B cell (primary cell): ENCODE measurements around the gene RGS3. TPM values are rescaled to one million over a fixed set of nuclear protein-coding genes. Genes with fewer than 3 reads are reported as not detected.

ENCODE experiments used
- ATAC-seq: fragments of 200-7000 bp; cut with Tn5 transposase; one replicate; pipeline ENCODE4 v1.10.0; 2021; ENCODE audit warnings: low read depth, mild to moderate bottlenecking, moderate number of reproducible peaks, moderate library complexity
- CTCF ChIA-PET: fragments of 350-600 bp; sonication (Branson Sonifier 250); formaldehyde crosslinking; loops from one replicate; lab custom pipeline; 2021; ENCODE audit warnings: antibody characterized with exemption, inconsistent platforms; lab: Charles Lee
- POLR2A ChIA-PET: fragments of 350-600 bp; sonication (Branson Sonifier 250); formaldehyde crosslinking; loops from one replicate; lab custom pipeline; 2021; ENCODE audit warnings: antibody characterized with exemption; lab: Charles Lee
- DNase-seq: peaks from one replicate; pipeline ENCODE4 v3.0.0; 2013
- H2AFZ ChIP-seq: 2 replicates; pipeline ENCODE4 v1.6.1; 2012; ENCODE audit warnings: mild to moderate bottlenecking, low read depth, low read length; ENCODE audit not compliant: insufficient read depth, poor library complexity, severe bottlenecking
- H3K27ac ChIP-seq, 2 donors: 1 replicate in 1 of 2; 2 replicates in 1 of 2; pipeline ENCODE4 v1.5.1; 2012 to 2013; ENCODE audit warnings: low read length in 2 of 2, mild to moderate bottlenecking in 2 of 2, moderate library complexity in 1 of 2
- H3K27me3 ChIP-seq, 4 experiments: fragments of 200-600 bp in 1 of 4; sonication (generic) in 1 of 4; replicated peaks in 1 of 4; 1 replicate in 2 of 4; 2 replicates in 2 of 4; pipeline versions ENCODE4 v1.6.1 to v1.7.0; 2013 to 2016; ENCODE audit warnings: low read length in 3 of 4, mild to moderate bottlenecking in 2 of 4, mixed read lengths in 1 of 4, moderate library complexity in 1 of 4; ENCODE audit not compliant: insufficient read depth in 4 of 4, control insufficient read depth in 3 of 4; ENCODE audit errors: control extremely low read depth in 1 of 4
- H3K36me3 ChIP-seq, 2 experiments: replicated peaks in 1 of 2; 1 replicate in 1 of 2; 2 replicates in 1 of 2; pipeline versions ENCODE4 v1.6.1 to v1.7.1; 2013; ENCODE audit warnings: low read length in 1 of 2; ENCODE audit not compliant: insufficient read depth in 2 of 2, control insufficient read depth in 1 of 2; ENCODE audit errors: control extremely low read depth in 1 of 2, extremely low read depth in 1 of 2
- H3K4me1 ChIP-seq, 2 donors: fragments of 200-600 bp in 1 of 2; sonication (generic) in 1 of 2; 1 replicate in 1 of 2; 2 replicates in 1 of 2; pipeline versions ENCODE4 v1.5.1 to v1.6.1; 2013 to 2017; ENCODE audit warnings: low read length in 2 of 2; ENCODE audit not compliant: control insufficient read depth in 2 of 2, insufficient read depth in 2 of 2
- H3K4me2 ChIP-seq: replicated peaks from 2 replicates; pipeline ENCODE3; 2012; ENCODE audit warnings: mild to moderate bottlenecking, low read depth, low read length; ENCODE audit not compliant: poor library complexity, severe bottlenecking
- H3K4me3 ChIP-seq, 5 experiments: fragments of 200-600 bp in 1 of 5; sonication (generic) in 1 of 5; 1 replicate in 3 of 5; 2 replicates in 2 of 5; pipeline versions ENCODE4 v1.5.1 to v1.7.0; 2011 to 2016; ENCODE audit warnings: low read length in 4 of 5, mild to moderate bottlenecking in 4 of 5, low read depth in 2 of 5, control low read depth in 1 of 5, moderate library complexity in 1 of 5; ENCODE audit not compliant: insufficient read depth in 1 of 5; ENCODE audit errors: control extremely low read depth in 1 of 5, extremely low read depth in 1 of 5
- H3K79me2 ChIP-seq: fragments of 200-600 bp; sonication (generic); one replicate; pipeline ENCODE4 v1.6.0; 2016; ENCODE audit warnings: low read length; ENCODE audit not compliant: control insufficient read depth, insufficient read depth
- H3K9ac ChIP-seq: fragments of 200-600 bp; sonication (generic); 2 replicates; pipeline ENCODE4 v1.6.1; 2017; ENCODE audit warnings: mild to moderate bottlenecking, low read length, moderate library complexity
- H3K9me3 ChIP-seq, 3 donors: one replicate each; pipeline versions ENCODE4 v1.6.1 to v1.7.1; 2013; ENCODE audit warnings: low read length in 2 of 3; ENCODE audit not compliant: control insufficient read depth in 2 of 3, insufficient read depth in 1 of 3; ENCODE audit errors: control extremely low read depth in 1 of 3
- H4K20me1 ChIP-seq: 2 replicates; pipeline ENCODE4 v1.6.0; 2012; ENCODE audit warnings: mild to moderate bottlenecking, low read length; ENCODE audit not compliant: insufficient read depth, control insufficient read depth, poor library complexity, severe bottlenecking
- H3K27ac Mint-ChIP-seq: one replicate; pipeline ENCODE4 v1.8.0; 2021; ENCODE audit warnings: mixed read lengths
- H3K27me3 Mint-ChIP-seq: one replicate; pipeline ENCODE4 v1.8.0; 2021; ENCODE audit warnings: mixed read lengths
- H3K4me1 Mint-ChIP-seq: one replicate; pipeline ENCODE4 v1.8.0; 2021; ENCODE audit warnings: mixed read lengths
- H3K4me3 Mint-ChIP-seq: one replicate; pipeline ENCODE4 v1.8.0; 2021; ENCODE audit warnings: mixed read lengths
- H3K9me3 Mint-ChIP-seq: one replicate; pipeline ENCODE4 v1.8.0; 2022; ENCODE audit warnings: mixed read lengths; ENCODE audit not compliant: insufficient read depth
- CTCF ChIP-seq: fragments of 200-600 bp; IDR thresholded peaks from one replicate; pipeline ENCODE4 v1.8.0; 2022; ENCODE audit warnings: antibody characterized with exemption, mild to moderate bottlenecking
- EZH2 ChIP-seq: IDR thresholded peaks from 2 replicates; pipeline ENCODE4 v1.6.1; 2012; ENCODE audit warnings: borderline replicate concordance, low read depth, mild to moderate bottlenecking, moderate library complexity, low read length; ENCODE audit not compliant: insufficient read depth, poor library complexity, severe bottlenecking
- WGBS: methylation state at CpG from one replicate; pipeline ENCODE4 v1.1.5; 2013; ENCODE audit warnings: missing lambda C conversion rate; ENCODE audit not compliant: insufficient coverage; 5-methylcytosine and 5-hydroxymethylcytosine counted together
- intact Hi-C: fragments of 100-400 bp; cut with micrococcal nuclease; formaldehyde crosslinking; loops from one replicate; pipeline ENCODE4 v1.10.0; 2022
- polyA plus RNA-seq: library from polyadenylated mRNA; depleted of rRNA; stranded (reverse); fragments of >200 nt; gene quantifications from 2 replicates; pipeline ENCODE4 v1.2.3, GENCODE V29; 2012
- total RNA-seq, 2 donors: library from RNA; stranded (reverse); fragments of 120-200 nt in 1 of 2; gene quantifications; 1 replicate in 1 of 2; 2 replicates in 1 of 2; pipeline versions ENCODE4 v1.2.3 to v1.2.4, GENCODE V29; 2013 to 2022

RGS3 gene
- total and polyA plus RNA-seq, 2 donors (not counting 1 experiment from before 2014, with no cell fraction given) = 12.0 to 15.6 TPM

DNA sequence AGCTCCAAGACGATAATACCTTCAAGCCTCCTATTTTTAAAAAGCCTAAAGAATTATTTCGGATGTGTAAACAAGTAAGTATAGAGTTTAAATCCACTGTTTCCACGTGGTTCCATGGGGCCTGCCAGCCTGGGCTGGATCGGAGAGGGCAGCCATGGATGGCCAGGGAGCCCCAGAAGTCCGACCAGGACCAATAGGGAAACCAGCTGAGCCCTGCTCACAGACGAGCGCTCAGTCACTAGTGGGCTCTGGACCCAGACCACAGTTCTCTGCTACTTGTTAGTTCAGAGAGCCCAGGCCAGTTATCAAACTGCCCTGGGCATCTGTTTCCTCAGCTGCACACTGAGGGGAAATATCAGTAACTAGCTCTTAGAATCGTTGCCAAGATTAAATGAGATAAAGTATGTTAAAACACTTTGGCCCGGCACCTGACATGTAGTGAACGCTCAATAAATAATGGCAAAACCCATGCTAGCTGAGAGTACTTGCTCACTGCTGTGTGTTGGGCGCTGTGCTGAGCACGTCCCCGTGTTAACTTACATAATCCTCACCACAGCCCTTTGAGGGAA, 124.8 kb downstream of the RGS3 start:
- no peaks in the 10 kb centered on the region for H3K9me3 ChIP-seq
- Mint-ChIP-seq H3K27me3 (no peaks in the 10 kb centered on the region), H3K4me1 (peaks cover 23% of the 10 kb centered on the region), H3K27ac (no peak overlapping the region), H3K4me3 (no peak overlapping the region), H3K9me3 (no peaks in the 10 kb centered on the region)
- H3K4me1 ChIP-seq = peaks cover 4 to 7% of the 10 kb centered on the region in 2 donors
- 74% methylated on average over 9 of the region's 13 CpGs for WGBS
- H3K36me3 ChIP-seq = peaks cover 2 to 57% of the 10 kb centered on the region in 2 experiments
- CTCF ChIA-PET = interaction anchor here (0.7 to 11.2 kb wide), 16 partner anchors 9 to 315 kb away, joined by 3 to 411 read pairs (median 4); partner anchors contain the start of genes ALAD, C9orf43, CDC26 and POLE3
- no peak for TF ChIP-seq EZH2
- TF ChIP-seq CTCF = no peak
- H3K9ac ChIP-seq = no peak overlapping the region
- intact Hi-C loops = no loop called here
- H3K27ac ChIP-seq = no peak overlapping the region
- H3K4me2 ChIP-seq = no peak overlapping the region
- no peak for DNase-seq
- no peaks in the 10 kb centered on the region for H3K27me3 ChIP-seq
- H2AFZ ChIP-seq = no peak overlapping the region
- ATAC-seq = no peak
- peaks cover 10% of the 10 kb centered on the region for H3K79me2 ChIP-seq
- peaks cover 22% of the 10 kb centered on the region for H4K20me1 ChIP-seq
- no peak overlapping the region for H3K4me3 ChIP-seq
- POLR2A ChIA-PET = interaction anchor here (1.2 kb wide), 1 partner anchor 10 kb away, joined by 3 read pairs; no protein-coding TSS in a partner anchor

- Histone ChIP-seq H3K4me2 (no peak overlapping the region), H3K27ac (no peak overlapping the region), H3K9ac (no peak overlapping the region), H3K4me3 (no peak overlapping the region), H3K4me1 (peaks cover 10 to 13% of the 10 kb centered on the region in 2 donors), H3K9me3 (no peaks in the 10 kb centered on the region), H3K36me3 (peaks cover 2 to 51% of the 10 kb centered on the region in 2 experiments), H3K79me2 (peaks cover 4% of the 10 kb centered on the region), H4K20me1 (peaks cover 16% of the 10 kb centered on the region), H3K27me3 (no peaks in the 10 kb centered on the region), H2AFZ (no peak overlapping the region)
- intact Hi-C loops = no loop called here
- TF ChIP-seq CTCF = no peak
- TF ChIP-seq EZH2 = no peak
- ATAC-seq = no peak
- peaks cover 27% of the 10 kb centered on the region for H3K4me1 Mint-ChIP-seq
- no peaks in the 10 kb centered on the region for H3K9me3 Mint-ChIP-seq
- POLR2A ChIA-PET = no interaction called here
- no peak overlapping the region for H3K4me3 Mint-ChIP-seq
- CTCF ChIA-PET = interaction anchor here (0.7 to 11.2 kb wide), 16 partner anchors 10 to 316 kb away, joined by 3 to 411 read pairs (median 4); partner anchors contain the start of genes ALAD, C9orf43, CDC26 and POLE3
- WGBS = no CpG with 5 or more reads among the region's 1 CpG
- H3K27me3 Mint-ChIP-seq = no peaks in the 10 kb centered on the region
- no peak overlapping the region for H3K27ac Mint-ChIP-seq
- no peak for DNase-seq
Observed at GRCh38 chr9:113588936-113589335, 125.4 kb downstream of the RGS3 start.
